DMS53 (cell line): ENCODE results near the gene CEP76.
"Not testable (repeated sequence)": the region's sequence is repeated elsewhere in the genome, so short reads cannot be mapped to it uniquely, and the experiment has no call there.

Experiments used
- DNase-seq: peaks from one replicate; lab custom pipeline; 2025; lab: John Stamatoyannopoulos, UW

CEP76 gene

GRCh38 chr18:12643756-12644155 lies 58.8 kb downstream of the CEP76 start:
- DNase-seq, result not testable (repeated sequence)

- DNase-seq, result no peak
Observed at GRCh38 chr18:12640881-12641200, 61.7 kb downstream of the CEP76 start.

DNA sequence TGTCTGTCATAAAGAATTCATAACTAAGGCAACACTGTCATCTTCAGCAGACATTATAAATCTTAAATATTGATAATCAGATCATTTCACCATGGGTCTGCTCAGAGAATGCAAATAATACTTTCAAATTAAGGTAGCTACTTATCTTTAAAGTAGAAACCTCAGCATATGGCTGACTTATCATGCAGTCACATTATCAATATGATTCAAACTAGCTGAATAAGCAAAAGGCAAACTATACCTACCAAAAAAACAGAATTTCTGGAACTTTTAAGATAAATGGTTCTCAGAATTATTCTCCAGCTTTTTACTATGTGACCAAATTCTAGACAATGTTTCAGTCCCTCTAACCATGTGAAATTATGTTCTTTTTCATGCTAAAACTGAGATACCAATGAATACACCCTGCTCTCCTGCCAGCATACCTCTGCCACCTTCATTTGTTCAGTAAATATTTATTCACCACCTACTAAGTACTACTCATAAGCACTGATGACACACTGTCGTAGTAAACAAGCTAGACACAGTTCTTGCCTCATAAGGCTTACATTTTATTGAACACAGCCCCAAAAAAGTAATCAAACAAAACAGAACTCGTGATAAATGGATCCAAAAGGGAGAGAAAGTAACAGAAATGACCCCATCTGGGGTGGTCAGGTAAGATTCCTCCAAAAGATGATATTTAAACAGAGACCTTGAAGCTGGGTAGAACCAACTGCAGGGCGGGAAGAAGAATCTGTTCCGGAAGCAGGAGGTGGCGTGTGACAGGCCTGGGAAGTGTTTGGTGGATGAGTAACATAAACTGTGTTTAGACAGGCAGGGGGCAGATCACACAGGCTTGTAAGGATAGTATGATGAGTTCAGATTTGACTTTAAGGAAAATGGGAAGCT lies 62.3 kb downstream of the CEP76 start:
- DNase-seq, result peak; percentile 93

DNA sequence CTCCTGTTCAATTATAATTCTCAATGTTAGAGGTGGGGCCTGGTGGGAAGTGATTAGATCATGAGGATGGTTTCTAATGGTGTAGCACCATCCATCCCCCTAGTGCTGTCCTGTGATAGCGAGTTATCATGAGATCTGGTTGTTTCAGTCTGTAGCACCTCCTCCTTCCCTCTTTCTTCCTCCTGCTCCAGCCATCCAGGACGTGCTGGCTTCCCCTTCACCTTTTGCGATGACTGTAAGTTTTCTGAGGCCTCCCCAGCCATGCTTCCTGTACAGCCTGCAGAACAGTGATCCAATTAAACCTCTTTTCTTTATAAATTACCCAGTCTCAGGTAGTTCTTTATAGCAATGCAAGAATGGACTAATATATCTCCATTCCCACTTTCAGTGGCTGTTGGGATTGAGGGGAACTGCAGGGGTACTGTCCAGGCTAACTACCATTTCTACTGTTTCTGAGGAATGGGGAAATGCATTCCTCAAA lies 63.8 kb downstream of the CEP76 start:
- DNase-seq, result no peak

DNA sequence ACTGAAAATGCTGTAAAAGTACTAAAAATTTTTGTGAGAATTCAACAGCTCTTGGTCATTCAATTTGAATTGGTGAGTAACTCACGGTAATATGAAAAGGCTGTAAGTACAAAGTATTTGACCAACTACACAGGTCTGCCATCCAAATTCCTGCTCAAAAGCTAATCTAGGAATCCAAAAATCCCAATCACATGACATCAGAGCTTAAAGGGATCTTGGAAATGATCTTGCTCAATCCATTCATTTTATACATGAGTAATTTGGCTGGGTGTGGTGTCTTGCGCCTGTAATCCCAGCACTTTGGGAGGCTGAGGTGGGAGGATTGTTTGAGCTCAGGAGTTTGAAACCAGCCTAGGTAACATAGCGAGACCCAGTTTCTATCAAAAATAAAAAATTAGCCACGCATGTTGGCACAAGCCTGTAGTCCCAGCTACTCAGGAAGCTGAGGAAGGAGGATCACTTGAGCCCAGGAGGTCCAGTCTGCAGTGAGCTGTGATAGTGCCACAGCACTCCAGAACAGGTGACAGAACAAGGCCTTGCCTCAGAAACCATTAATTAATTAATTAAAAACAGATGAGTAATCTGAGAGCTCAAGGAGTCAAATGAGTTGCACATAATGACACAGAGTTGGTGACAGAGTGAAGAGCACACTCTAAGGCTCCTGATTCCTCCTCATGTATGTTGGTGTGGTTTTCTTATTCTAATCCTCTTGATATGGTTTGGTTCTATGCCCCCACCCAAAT lies 64.5 kb downstream of the CEP76 start:
- DNase-seq, result no peak

DNA sequence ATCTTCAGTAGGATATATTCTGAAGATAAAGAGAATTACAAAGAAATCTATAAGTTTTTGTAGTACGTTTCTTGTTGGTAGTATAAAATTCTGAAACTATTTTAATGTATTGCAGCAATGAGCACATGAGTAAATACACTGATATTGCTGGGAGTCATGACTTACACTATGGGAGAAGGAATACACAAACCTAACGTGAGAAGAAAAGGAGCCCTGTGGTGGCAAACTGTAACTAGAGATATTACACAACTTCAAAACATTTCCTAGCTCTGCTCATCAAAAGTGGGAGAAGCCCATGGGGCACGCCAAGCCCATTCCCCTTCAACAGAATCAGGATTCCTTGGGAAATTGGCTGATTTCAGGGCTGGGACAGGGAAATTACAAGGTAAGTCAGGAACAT lies 65.1 kb downstream of the CEP76 start:
- DNase-seq, result no peak

DNA sequence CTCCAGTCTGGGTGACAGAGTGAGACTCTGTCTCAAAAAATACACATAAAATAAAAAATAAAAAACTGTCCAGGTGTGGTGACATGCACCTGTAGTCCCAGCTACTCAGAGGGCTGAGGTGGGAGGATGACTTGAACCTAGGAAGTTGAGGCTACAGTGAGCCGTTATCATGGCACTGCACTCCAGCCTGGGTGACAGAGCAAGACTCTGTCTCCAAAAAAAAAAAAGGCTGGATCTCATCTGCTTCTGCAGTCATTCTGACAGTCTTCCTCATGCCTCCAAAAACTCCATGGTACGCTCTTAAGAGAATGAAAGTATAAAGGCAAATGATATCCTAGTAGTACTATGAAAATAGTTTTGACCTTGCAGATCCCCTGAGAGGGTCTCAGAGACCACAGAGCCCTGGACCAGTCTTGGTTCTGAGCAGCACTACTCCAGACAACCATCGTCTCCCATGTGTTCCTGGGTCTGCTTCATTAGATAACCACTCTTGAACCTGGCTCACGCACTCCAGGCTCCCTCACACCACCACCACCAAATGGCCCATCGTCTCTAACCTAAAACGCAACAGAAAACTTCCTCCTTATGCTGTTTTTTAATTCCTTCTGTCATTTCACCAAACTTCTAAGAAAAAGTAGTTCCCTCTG lies 70.6 kb downstream of the CEP76 start:
- DNase-seq, result no peak

- DNase-seq, result no peak
Observed at GRCh38 chr18:12630136-12630535, 72.4 kb downstream of the CEP76 start.

DNA sequence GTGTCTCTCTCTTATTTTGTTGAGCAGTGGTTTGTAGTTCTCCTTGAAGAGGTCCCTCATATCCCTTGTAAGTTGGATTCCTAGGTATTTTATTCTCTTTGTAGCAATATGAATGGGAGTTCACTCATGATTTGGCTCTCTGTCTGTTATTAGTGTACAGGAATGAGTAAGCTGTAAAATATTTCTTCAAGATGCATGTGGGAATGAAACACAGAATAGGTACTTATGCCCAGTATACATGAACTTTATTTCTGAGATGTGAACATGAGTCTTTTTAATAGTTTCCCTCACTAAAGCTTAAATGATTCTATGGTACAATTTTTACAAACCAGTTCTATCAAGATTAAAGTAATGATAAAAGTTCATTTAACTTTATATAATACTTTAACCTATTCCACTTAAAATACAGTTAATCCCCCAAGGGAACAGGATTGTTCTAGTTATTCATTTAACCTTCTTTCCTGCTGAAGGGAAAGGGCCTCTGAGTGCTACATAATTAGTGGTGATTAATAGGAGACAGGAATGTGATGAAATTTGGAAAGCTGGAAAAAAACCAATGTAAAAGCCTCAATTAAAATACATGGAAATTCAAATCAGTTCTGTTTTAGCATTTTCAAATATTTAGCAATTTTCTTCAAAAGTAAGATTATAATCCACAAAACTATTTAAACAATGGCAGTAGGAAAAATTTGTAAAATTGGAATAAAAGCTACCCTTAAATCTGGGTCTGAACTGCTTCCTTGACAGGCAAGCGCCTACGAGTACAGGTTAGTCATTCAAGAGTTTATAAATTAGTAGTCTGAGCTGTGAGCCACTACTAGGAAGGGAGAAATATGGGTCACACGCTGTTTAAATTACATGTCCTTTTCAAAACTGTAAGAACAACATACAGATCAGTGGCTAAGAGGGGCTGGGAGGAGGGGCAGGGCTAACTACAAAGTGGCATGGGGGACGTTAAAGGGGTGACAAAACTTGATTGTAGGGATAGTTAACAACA lies 73.5 kb downstream of the CEP76 start:
- no peak for DNase-seq

DNA sequence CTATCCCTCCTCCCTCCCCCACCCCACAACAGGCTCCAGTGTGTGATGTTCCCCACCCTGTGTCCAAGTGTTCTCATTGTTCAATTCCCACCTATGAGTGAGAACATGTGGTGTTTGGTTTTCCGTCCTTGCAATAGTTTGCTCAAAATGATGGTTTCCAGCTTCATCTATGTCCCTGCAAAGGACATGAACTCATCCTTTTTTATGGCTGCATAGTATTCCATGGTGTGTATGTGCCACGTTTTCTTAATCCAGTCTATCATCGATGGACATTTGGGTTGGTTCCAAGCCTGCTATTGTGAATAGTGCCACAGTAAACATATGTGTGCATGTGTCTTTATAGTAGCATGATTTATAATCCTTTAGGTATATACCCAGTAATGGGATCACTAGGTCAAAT lies 75.3 kb downstream of the CEP76 start:
- DNase-seq, result not testable (repeated sequence)

- no peak for DNase-seq
Observed at GRCh38 chr18:12625241-12625640, 77.3 kb downstream of the CEP76 start.
